Ovary (tissue), 9 donors: ENCODE results near the gene NUPR1. TPM values are rescaled to one million over a fixed set of nuclear protein-coding genes. Genes with fewer than 3 reads are reported as not detected.

ENCODE experiments used
- DNase-seq, 5 donors: peaks; one replicate each; pipeline ENCODE4 v3.0.0-alpha.2; 2019 to 2020
- H3K27ac ChIP-seq, 2 donors: fragments of 200-600 bp; one replicate each; pipeline versions ENCODE4 v1.5.1 to v1.8.0; 2019 to 2022
- H3K27me3 ChIP-seq: fragments of 200-600 bp; one replicate; pipeline ENCODE4 v1.8.0; 2022
- H3K36me3 ChIP-seq: fragments of 200-600 bp; sonication (generic); one replicate; pipeline ENCODE4 v1.5.1; 2019
- H3K4me1 ChIP-seq: one replicate; pipeline ENCODE4 v1.8.1; 2013; ENCODE audit warnings: mild to moderate bottlenecking, moderate library complexity; ENCODE audit not compliant: insufficient read depth
- H3K4me3 ChIP-seq: fragments of 200-600 bp; sonication (generic); one replicate; pipeline ENCODE4 v1.5.1; 2017
- H3K9me3 ChIP-seq, 2 donors: fragments of 200-600 bp in 1 of 2; sonication (generic) in 1 of 2; one replicate each; pipeline versions ENCODE4 v1.5.1 to v1.8.1; 2013 to 2019; ENCODE audit warnings: mild to moderate bottlenecking in 1 of 2, moderate library complexity in 1 of 2
- CTCF ChIP-seq, 3 donors: fragments of 450-650 bp in 2 of 3; fragments of 200-600 bp in 1 of 3; IDR thresholded peaks; one replicate each; pipeline versions ENCODE4 v1.5.1 to v1.8.0; 2016 to 2022; ENCODE audit warnings: antibody characterized with exemption in 3 of 3, mild to moderate bottlenecking in 1 of 3
- EP300 ChIP-seq: sonication (generic); formaldehyde crosslinking; IDR thresholded peaks from one replicate; pipeline ENCODE4 v1.6.1; 2017; ENCODE audit warnings: antibody characterized with exemption
- POLR2A ChIP-seq: fragments of 450-650 bp; IDR thresholded peaks from one replicate; pipeline ENCODE4 v1.6.1; 2017; ENCODE audit warnings: antibody characterized with exemption, mild to moderate bottlenecking, moderate library complexity
- WGBS, 3 donors: extraction: QIAGEN DNeasy Blood & Tissue Kit in 1 of 3; methylation state at CpG; one replicate each; pipeline versions ENCODE4 v1.1.5 to v1.1.7; 2013 to 2017; 5-methylcytosine and 5-hydroxymethylcytosine counted together
- intact Hi-C, 4 donors: fragments of 100-400 bp; cut with DNase I; formaldehyde crosslinking; loops; one replicate each; pipeline versions ENCODE4 v1.11.0 to v1.15.1; 2022 to 2023
- polyA plus RNA-seq, 2 donors: library from polyadenylated mRNA; stranded (reverse); fragments of 200-250 nt in 1 of 2; fragments of 350-450 nt in 1 of 2; fragmentation: Illumina TruSeq in 1 of 2; extraction: RNeasy Lipid Tissue Mini Kit (QIAGEN cat#74804) in 1 of 2; gene quantifications; one replicate each; pipeline ENCODE4 v1.2.3, GENCODE V29; 2013 to 2014
- total RNA-seq, 7 donors: library from RNA; depleted of rRNA in 2 of 7; stranded (reverse); fragments of >200 nt in 2 of 7; fragmentation: NEBNext Ultra II Directional in 3 of 7; extraction: Animal tissue kit (Norgen Biotek cat#: 25700) in 3 of 7; gene quantifications; one replicate each; pipeline versions ENCODE4 v1.1.0 to v1.2.4, GENCODE V29; 2016 to 2023
- donor health status: DM: no; HTN: no; CAD: no; lungs with moderate emphysema.
- donor health status: DM: no; HTN: no; CAD: no.
- donor health status: Bipolar disorder and iron deficiency.
- donor health status: DM: yes; HTN: yes; CAD: no.
- donor health status: DM: no; HTN: no; CAD: no.
- donor health status: DM: yes; HTN: yes; CAD: no.

NUPR1 gene
- total and polyA plus RNA-seq, 9 donors = 25.5 to 366 (median 129) TPM

- no peak for DNase-seq
- Histone ChIP-seq H3K9me3 (no peaks in the 10 kb centered on the region), H3K27ac (no peak overlapping the region), H3K4me3 (no peak overlapping the region), H3K36me3 (no peaks in the 10 kb centered on the region), H3K4me1 (peaks cover 2% of the 10 kb centered on the region), H3K27me3 (no peaks in the 10 kb centered on the region)
- intact Hi-C loops = no loop called here
- 86 to 93% (median 88%) methylated on average over 3 of the region's 3 CpGs for WGBS, 3 donors
- TF ChIP-seq EP300 (no peak), POLR2A (no peak), CTCF (IDR thresholded peaks at IDR 0.05) (no peak)
These were observed 27.7 kb downstream of the NUPR1 start for GRCh38 chr16:28511031-28511430.

- H3K27ac ChIP-seq = no peak overlapping the region
These were observed 33.2 kb downstream of the NUPR1 start for GRCh38 chr16:28505489-28506137.

GRCh38 chr16:28504707-28505404 is 33.9 kb downstream of the NUPR1 start:
- 62 to 83% (median 63%) methylated on average over 8 of the region's 8 CpGs for WGBS, 3 donors
- DNase-seq = no peak

More at GRCh38 chr16:28505489-28506137, 33.2 kb downstream of the NUPR1 start:
- Histone ChIP-seq H3K4me3 (no peak overlapping the region), H3K4me1 (no peaks in the 10 kb centered on the region), H3K27me3 (no peaks in the 10 kb centered on the region), H3K9me3 (no peaks in the 10 kb centered on the region), H3K36me3 (no peaks in the 10 kb centered on the region)
- 62 to 69% (median 63%) methylated on average over 14 of the region's 14 CpGs for WGBS, 3 donors
- intact Hi-C loops = no loop called here
- TF ChIP-seq CTCF (IDR thresholded peaks at IDR 0.05) (no peak), POLR2A (no peak), EP300 (no peak)
- no peak for DNase-seq

More at GRCh38 chr16:28504707-28505404, 33.9 kb downstream of the NUPR1 start:
- TF ChIP-seq CTCF (IDR thresholded peaks at IDR 0.05) = no peak
- TF ChIP-seq EP300 = no peak
- TF ChIP-seq POLR2A = no peak
- H3K36me3 ChIP-seq = no peaks in the 10 kb centered on the region
- H3K27me3 ChIP-seq = no peaks in the 10 kb centered on the region
- H3K9me3 ChIP-seq = no peaks in the 10 kb centered on the region
- no peak overlapping the region for H3K4me3 ChIP-seq
- intact Hi-C loops = no loop called here
- no peak overlapping the region for H3K27ac ChIP-seq
- H3K4me1 ChIP-seq = no peaks in the 10 kb centered on the region
